NCI-H510A (cell line): ENCODE measurements around the gene VLDLR.

Source experiments
- DNase-seq: peaks from one replicate; lab custom pipeline; 2025; lab: John Stamatoyannopoulos, UW

The VLDLR gene

GRCh38 chr9:2621722-2622460, at the start of gene VLDLR:
TSS of gene VLDLR (plus strand) at chr9:2621787. CDS start at chr9:2622190, 403 bp downstream.
- DNase-seq: peak; percentile 76

- no peak for DNase-seq
Observed at GRCh38 chr9:2574203-2574602, 47.4 kb upstream of the VLDLR start.

- peak; percentile 10 for DNase-seq
Observed at GRCh38 chr9:2576631-2577030, 45.0 kb upstream of the VLDLR start.

GRCh38 chr9:2583308-2584013, 38.1 kb upstream of the VLDLR start:
- DNase-seq: no peak

GRCh38 chr9:2591967-2592366, 29.6 kb upstream of the VLDLR start:
- no peak for DNase-seq

GRCh38 chr9:2593744-2594143, 27.8 kb upstream of the VLDLR start:
- no peak for DNase-seq

- no peak for DNase-seq
Observed at GRCh38 chr9:2595973-2596372, 25.6 kb upstream of the VLDLR start.

- DNase-seq: no peak
Observed at GRCh38 chr9:2597483-2597882, 24.1 kb upstream of the VLDLR start.

- DNase-seq: no peak
Observed at GRCh38 chr9:2599896-2600295, 21.7 kb upstream of the VLDLR start.

GRCh38 chr9:2600307-2600706, 21.3 kb upstream of the VLDLR start:
- DNase-seq: no peak

GRCh38 chr9:2601785-2602378, 19.7 kb upstream of the VLDLR start:
- no peak for DNase-seq

- no peak for DNase-seq
Observed at GRCh38 chr9:2602704-2603116, 18.9 kb upstream of the VLDLR start.

GRCh38 chr9:2603621-2604020, 18.0 kb upstream of the VLDLR start:
- DNase-seq: no peak

- DNase-seq: no peak
Observed at GRCh38 chr9:2605246-2605645, 16.3 kb upstream of the VLDLR start.

- no peak for DNase-seq
Observed at GRCh38 chr9:2608276-2608675, 13.3 kb upstream of the VLDLR start.

GRCh38 chr9:2610985-2611384, 10.6 kb upstream of the VLDLR start:
- no peak for DNase-seq

GRCh38 chr9:2611961-2612360, 9.6 kb upstream of the VLDLR start:
- no peak for DNase-seq

- DNase-seq: no peak
Observed at GRCh38 chr9:2613730-2614271, 7.8 kb upstream of the VLDLR start.

- no peak for DNase-seq
Observed at GRCh38 chr9:2615497-2615896, 6.1 kb upstream of the VLDLR start.

- DNase-seq: no peak
Observed at GRCh38 chr9:2616692-2617377, 4.8 kb upstream of the VLDLR start.

GRCh38 chr9:2618289-2618688, 3.3 kb upstream of the VLDLR start:
- DNase-seq: no peak
